GM12878 (cell line): ENCODE results near the gene ACSL4. TPM values are rescaled to one million over a fixed set of nuclear protein-coding genes. Genes with fewer than 3 reads are reported as not detected.

Experiments used
- ATAC-seq: fragments of 200-7000 bp; cut with Tn5 transposase; 3 replicates; pipeline ENCODE4 v1.9.1; 2020; ENCODE audit warnings: mild to moderate bottlenecking, moderate library complexity
- BruUV-seq: library from RNA; stranded (reverse); fragments of 400-500 nt; replicated peaks from 2 replicates; lab custom pipeline; 2021; lab: Mats Ljungman, UMichigan
- CTCF ChIA-PET: fragments of 300-600 bp; sonication (Branson Sonifier 250); formaldehyde crosslinking; extraction: SDS; loops from one replicate; lab custom pipeline; 2021; ENCODE audit warnings: inconsistent platforms; lab: Yijun Ruan, JAX
- POLR2A ChIA-PET: fragments of 350-600 bp; formaldehyde crosslinking; extraction: SDS; loops from one replicate; lab custom pipeline; 2021; ENCODE audit warnings: inconsistent platforms; lab: Charles Lee
- RAD21 ChIA-PET: fragments of 300-600 bp; sonication (Branson Sonifier 250); formaldehyde crosslinking; loops from one replicate; lab custom pipeline; 2023; ENCODE audit warnings: antibody characterized with exemption; ENCODE audit not compliant: unreplicated experiment; lab: Charles Lee
- SMC1A ChIA-PET: fragments of 300-600 bp; sonication (Branson Sonifier 250); formaldehyde crosslinking; loops from one replicate; lab custom pipeline; 2023; ENCODE audit not compliant: unreplicated experiment, uncharacterized antibody; lab: Charles Lee
- DNase-seq: peaks from one replicate; pipeline ENCODE4 v3.0.0-alpha.2; 2011; ENCODE audit warnings: low read depth, low spot score
- FAIRE-seq: peaks from 3 replicates; lab custom pipeline; 2011; peaks lifted over from hg19 to GRCh38; lab: Jason Lieb, UNC
- H2AFZ ChIP-seq: 2 replicates; pipeline ENCODE4 v1.6.0; 2011; ENCODE audit warnings: low read depth, low read length, control low read depth; ENCODE audit not compliant: control insufficient read depth
- H3K27ac ChIP-seq: 2 replicates; pipeline ENCODE4 v1.5.1; 2011; ENCODE audit warnings: control low read depth; ENCODE audit not compliant: control insufficient read depth, insufficient read depth
- H3K27me3 ChIP-seq, 2 experiments: replicated peaks in 1 of 2; 2 replicates each; pipeline versions ENCODE4 v1.6.0 to v1.6.1; 2011; ENCODE audit warnings: low read length in 1 of 2; ENCODE audit not compliant: control insufficient read depth in 2 of 2, insufficient read depth in 2 of 2
- H3K36me3 ChIP-seq, 2 experiments: 2 replicates each; pipeline ENCODE4 v1.5.1; 2011; ENCODE audit warnings: low read length in 1 of 2; ENCODE audit not compliant: control insufficient read depth in 2 of 2, insufficient read depth in 2 of 2
- H3K4me1 ChIP-seq: 2 replicates; pipeline ENCODE4 v1.6.1; 2011; ENCODE audit warnings: mild to moderate bottlenecking, low read length, moderate library complexity, mixed read lengths; ENCODE audit not compliant: control insufficient read depth, insufficient read depth
- H3K4me2 ChIP-seq: 2 replicates; pipeline ENCODE4 v1.6.0; 2011; ENCODE audit warnings: control low read depth; ENCODE audit not compliant: control insufficient read depth, insufficient read depth
- H3K4me3 ChIP-seq: fragments of 200-600 bp; sonication (generic); 2 replicates; pipeline ENCODE4 v1.5.1; 2016
- H3K79me2 ChIP-seq: 2 replicates; pipeline ENCODE4 v1.6.0; 2011; ENCODE audit warnings: low read length; ENCODE audit not compliant: control insufficient read depth, insufficient read depth
- H3K9ac ChIP-seq: 2 replicates; pipeline ENCODE4 v1.8.0; 2011; ENCODE audit warnings: low read length, control low read depth, mixed read lengths; ENCODE audit not compliant: control insufficient read depth, insufficient read depth
- H3K9me3 ChIP-seq: replicated peaks from 3 replicates; pipeline ENCODE4 v1.5.1; 2011; ENCODE audit warnings: mild to moderate bottlenecking, low read length; ENCODE audit not compliant: control insufficient read depth, insufficient read depth
- H4K20me1 ChIP-seq: 2 replicates; pipeline ENCODE4 v1.6.0; 2011; ENCODE audit not compliant: control insufficient read depth, insufficient read depth
- KAT2A ChIP-seq: conservative IDR thresholded peaks from 2 replicates; pipeline ENCODE4 v1.6.1; 2011; ENCODE audit warnings: low read depth, low read length; ENCODE audit not compliant: control insufficient read depth
- WGBS: methylation state at CpG from one replicate; pipeline ENCODE4 v1.1.6; 2016; ENCODE audit warnings: low lambda C conversion rate; ENCODE audit not compliant: insufficient replicate concordance, insufficient coverage; ENCODE audit errors: missing lambda C conversion rate; 5-methylcytosine and 5-hydroxymethylcytosine counted together
- in situ Hi-C: fragments of 300-500 bp; cut with MboI; formaldehyde crosslinking; loops from 9 replicates; pipeline ENCODE4 v1.14.3; 2018; ENCODE audit warnings: mixed read lengths
- intact Hi-C: fragments of 100-400 bp; cut with micrococcal nuclease; formaldehyde crosslinking; loops from one replicate; pipeline ENCODE4 v1.14.2; 2022; ENCODE audit not compliant: unreplicated experiment
- polyA plus RNA-seq, 11 experiments: library from polyadenylated mRNA; depleted of rRNA in 4 of 11; unstranded in 6 of 11; stranded (reverse) in 5 of 11; fragments of >200 nt; fragmentation: Nextera tagmentation in 4 of 11; fragmentation: Illumina TruSeq in 1 of 11; extraction: Ambion mirVana in 4 of 11; extraction: Trizol in 1 of 11; gene quantifications; 1 replicate in 1 of 11; 2 replicates in 10 of 11; pipeline versions ENCODE4 v1.2.1 to v1.2.3, GENCODE V29; 2011 to 2016; ENCODE audit warnings: inconsistent platforms in 2 of 11, missing spikeins in 2 of 11, low read depth in 1 of 11
- total RNA-seq, 4 experiments: library from RNA; depleted of rRNA in 3 of 4; stranded (reverse); fragments of >200 nt in 3 of 4; fragmentation: Illumina TruSeq in 1 of 4; extraction: Trizol in 1 of 4; gene quantifications; 2 replicates each; pipeline versions ENCODE4 v1.2.1 to v1.2.3, GENCODE V29; 2013 to 2021
- TF ChIP-seq, protein P1 (sequence below), 3 experiments: IDR thresholded peaks in 2 of 3; conservative IDR thresholded peaks in 1 of 3; 2 replicates each; pipeline ENCODE4 v1.5.1; 2011; ENCODE audit warnings: low read depth in 3 of 3, low read length in 3 of 3, mild to moderate bottlenecking in 3 of 3, control low read depth in 2 of 3, moderate library complexity in 2 of 3, inconsistent platforms in 1 of 3, mixed read lengths in 1 of 3; ENCODE audit not compliant: control insufficient read depth in 2 of 3, insufficient read depth in 1 of 3; ENCODE audit errors: extremely low read depth in 1 of 3
- TF ChIP-seq, protein P2 (sequence below): fragments of 450-650 bp; IDR thresholded peaks from 2 replicates; pipeline ENCODE4 v1.6.1; 2017; ENCODE audit warnings: low read depth, mild to moderate bottlenecking, moderate library complexity
- TF ChIP-seq, protein P3 (sequence below): fragments of 150-350 bp; IDR thresholded peaks from 2 replicates; pipeline ENCODE4 v1.6.1; 2014; ENCODE audit warnings: mild to moderate bottlenecking, low read depth, low read length

Gene ACSL4
- total and polyA plus RNA-seq, 10 of the 15 experiments (the other 5 are each of a cell fraction or from before 2014, with no cell fraction given) = 20.7 to 66.6 (median 45.4) TPM

DNA sequence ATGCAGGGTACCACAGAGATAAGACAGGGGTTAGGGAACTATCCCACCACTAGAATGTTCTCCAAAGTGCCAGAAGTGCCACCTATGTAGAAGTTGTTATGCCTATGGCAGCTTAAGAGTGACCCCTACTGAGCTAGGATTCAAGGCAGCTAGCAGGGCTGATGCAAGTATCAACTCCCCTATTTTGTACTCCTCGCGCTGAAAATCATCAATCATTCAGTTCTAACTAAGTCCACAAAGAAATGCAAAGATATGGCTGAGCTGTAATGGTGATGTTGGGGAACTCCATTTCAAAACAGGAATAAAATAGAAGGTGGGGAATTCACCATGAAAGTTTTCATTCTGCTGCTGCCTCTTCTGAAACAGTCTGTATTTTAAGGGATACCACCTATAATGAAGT is 13.8 kb downstream of the ACSL4 start:
- 42% methylated on average over 2 of the region's 2 CpGs for WGBS
- BruUV-seq = no TSS peak
- DNase-seq (no peak), FAIRE-seq (no peak), ATAC-seq (peak; percentile 59)
- Histone ChIP-seq H4K20me1 (no peaks in the 10 kb centered on the region), H3K4me3 (no peak overlapping the region), H3K4me1 (peaks cover 10% of the 10 kb centered on the region), H3K4me2 (0 out of 2 replicates have a peak overlapping the region, but pooled peaks have one; percentile 13), H3K9me3 (no peaks in the 10 kb centered on the region; the same call in 2 of the 3 replicates), H3K79me2 (peaks cover 19% of the 10 kb centered on the region), H3K27me3 (no peaks in the 10 kb centered on the region), H3K27ac (peak overlapping the region; percentile 18; the same call in 1 of the 2 replicates), H3K36me3 (no peaks in the 10 kb centered on the region; a peak in 1 of 4 replicates), H2AFZ (no peak overlapping the region), H3K9ac (no peak overlapping the region)
- POLR2A ChIA-PET = interaction anchor here (0.8 to 2.4 kb wide), 7 partner anchors 10 to 132 kb away, joined by 3 to 7 read pairs (median 4); partner anchors contain the start of gene ACSL4
- TF ChIP-seq KAT2A = no peak
- TF ChIP-seq, protein P1, sequence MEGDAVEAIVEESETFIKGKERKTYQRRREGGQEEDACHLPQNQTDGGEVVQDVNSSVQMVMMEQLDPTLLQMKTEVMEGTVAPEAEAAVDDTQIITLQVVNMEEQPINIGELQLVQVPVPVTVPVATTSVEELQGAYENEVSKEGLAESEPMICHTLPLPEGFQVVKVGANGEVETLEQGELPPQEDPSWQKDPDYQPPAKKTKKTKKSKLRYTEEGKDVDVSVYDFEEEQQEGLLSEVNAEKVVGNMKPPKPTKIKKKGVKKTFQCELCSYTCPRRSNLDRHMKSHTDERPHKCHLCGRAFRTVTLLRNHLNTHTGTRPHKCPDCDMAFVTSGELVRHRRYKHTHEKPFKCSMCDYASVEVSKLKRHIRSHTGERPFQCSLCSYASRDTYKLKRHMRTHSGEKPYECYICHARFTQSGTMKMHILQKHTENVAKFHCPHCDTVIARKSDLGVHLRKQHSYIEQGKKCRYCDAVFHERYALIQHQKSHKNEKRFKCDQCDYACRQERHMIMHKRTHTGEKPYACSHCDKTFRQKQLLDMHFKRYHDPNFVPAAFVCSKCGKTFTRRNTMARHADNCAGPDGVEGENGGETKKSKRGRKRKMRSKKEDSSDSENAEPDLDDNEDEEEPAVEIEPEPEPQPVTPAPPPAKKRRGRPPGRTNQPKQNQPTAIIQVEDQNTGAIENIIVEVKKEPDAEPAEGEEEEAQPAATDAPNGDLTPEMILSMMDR (IDR thresholded peaks at IDR 0.05 in 2 of 3, conservative IDR thresholded peaks at IDR 0.05 in 1 of 3; ENCODE audit: control insufficient read depth in 2 of 3, extremely low read depth in 1 of 3, insufficient read depth in 1 of 3, low read depth in 3 of 3, low read length in 3 of 3) = peak in 1 of 3 experiments; percentile 5; a peak in 1 of 6 replicates
- TF ChIP-seq, protein P2, sequence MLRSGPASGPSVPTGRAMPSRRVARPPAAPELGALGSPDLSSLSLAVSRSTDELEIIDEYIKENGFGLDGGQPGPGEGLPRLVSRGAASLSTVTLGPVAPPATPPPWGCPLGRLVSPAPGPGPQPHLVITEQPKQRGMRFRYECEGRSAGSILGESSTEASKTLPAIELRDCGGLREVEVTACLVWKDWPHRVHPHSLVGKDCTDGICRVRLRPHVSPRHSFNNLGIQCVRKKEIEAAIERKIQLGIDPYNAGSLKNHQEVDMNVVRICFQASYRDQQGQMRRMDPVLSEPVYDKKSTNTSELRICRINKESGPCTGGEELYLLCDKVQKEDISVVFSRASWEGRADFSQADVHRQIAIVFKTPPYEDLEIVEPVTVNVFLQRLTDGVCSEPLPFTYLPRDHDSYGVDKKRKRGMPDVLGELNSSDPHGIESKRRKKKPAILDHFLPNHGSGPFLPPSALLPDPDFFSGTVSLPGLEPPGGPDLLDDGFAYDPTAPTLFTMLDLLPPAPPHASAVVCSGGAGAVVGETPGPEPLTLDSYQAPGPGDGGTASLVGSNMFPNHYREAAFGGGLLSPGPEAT = peak; percentile 25; the same call in 1 of the 2 replicates
- TF ChIP-seq, protein P3, sequence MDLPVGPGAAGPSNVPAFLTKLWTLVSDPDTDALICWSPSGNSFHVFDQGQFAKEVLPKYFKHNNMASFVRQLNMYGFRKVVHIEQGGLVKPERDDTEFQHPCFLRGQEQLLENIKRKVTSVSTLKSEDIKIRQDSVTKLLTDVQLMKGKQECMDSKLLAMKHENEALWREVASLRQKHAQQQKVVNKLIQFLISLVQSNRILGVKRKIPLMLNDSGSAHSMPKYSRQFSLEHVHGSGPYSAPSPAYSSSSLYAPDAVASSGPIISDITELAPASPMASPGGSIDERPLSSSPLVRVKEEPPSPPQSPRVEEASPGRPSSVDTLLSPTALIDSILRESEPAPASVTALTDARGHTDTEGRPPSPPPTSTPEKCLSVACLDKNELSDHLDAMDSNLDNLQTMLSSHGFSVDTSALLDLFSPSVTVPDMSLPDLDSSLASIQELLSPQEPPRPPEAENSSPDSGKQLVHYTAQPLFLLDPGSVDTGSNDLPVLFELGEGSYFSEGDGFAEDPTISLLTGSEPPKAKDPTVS = peak; percentile 63; the same call in 1 of the 2 replicates
- SMC1A ChIA-PET = interaction anchor here (0.6 to 15.3 kb wide), 22 partner anchors 10 to 276 kb away, joined by 3 to 403 read pairs (median 5); no protein-coding TSS in a partner anchor
- in situ Hi-C loops = loop anchor here (5.0 kb wide), 2 partner anchors 138 to 163 kb away; no protein-coding TSS in a partner anchor
- CTCF ChIA-PET = interaction anchor here (0.9 to 13.2 kb wide), 12 partner anchors 9 to 464 kb away, joined by 3 to 337 read pairs (median 6); partner anchors contain the start of gene ACSL4
- intact Hi-C loops = no loop called here
- RAD21 ChIA-PET = interaction anchor here (0.8 to 4.0 kb wide), 13 partner anchors 9 to 346 kb away, joined by 3 to 27 read pairs (median 8); partner anchors contain the start of gene ACSL4
